ENCODE results near the gene PRH2.

The PRH2 gene

DNA sequence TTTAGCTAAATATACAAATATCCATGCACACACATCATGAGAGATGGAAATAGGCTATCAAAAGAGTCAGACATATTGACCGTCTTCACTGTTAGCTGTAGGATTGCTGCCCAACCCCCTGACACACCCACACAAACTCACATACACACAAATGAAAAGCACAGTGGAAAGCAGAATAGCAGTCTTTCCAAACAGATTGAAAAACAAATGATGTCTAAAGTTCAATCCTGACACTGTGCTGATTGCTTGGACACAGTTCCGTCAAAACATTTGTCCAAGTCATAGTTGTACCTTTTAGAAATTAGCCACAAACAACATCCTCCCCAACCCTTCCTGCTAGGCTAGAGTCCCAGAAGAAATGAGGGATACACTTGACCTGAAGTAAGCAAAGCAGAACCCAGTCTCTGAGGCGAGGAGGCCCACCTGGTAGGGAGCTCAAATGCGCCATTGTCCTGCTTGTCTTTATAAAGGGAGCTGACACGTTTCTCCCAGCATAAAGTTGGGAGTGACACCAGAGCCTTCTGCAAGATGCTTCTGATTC lies at the start of gene PRH2:
TSS of gene PRH2 (plus strand) at position 491 of the 541 bp plus-strand sequence. CDS start at position 529, 38 bp downstream.
- Mint-ChIP-seq H3K27ac (no peak within 1 kb of the TSS), H3K4me1 (no peaks in the 10 kb centered on the region), H3K9me3 (no peaks in the 10 kb centered on the region), H3K27me3 (no peaks in the 10 kb centered on the region), H3K36me3 (peaks cover 20% of the 10 kb centered on the region), H3K4me3 (no peak within 1 kb of the TSS)
- ATAC-seq: no peak

DNA sequence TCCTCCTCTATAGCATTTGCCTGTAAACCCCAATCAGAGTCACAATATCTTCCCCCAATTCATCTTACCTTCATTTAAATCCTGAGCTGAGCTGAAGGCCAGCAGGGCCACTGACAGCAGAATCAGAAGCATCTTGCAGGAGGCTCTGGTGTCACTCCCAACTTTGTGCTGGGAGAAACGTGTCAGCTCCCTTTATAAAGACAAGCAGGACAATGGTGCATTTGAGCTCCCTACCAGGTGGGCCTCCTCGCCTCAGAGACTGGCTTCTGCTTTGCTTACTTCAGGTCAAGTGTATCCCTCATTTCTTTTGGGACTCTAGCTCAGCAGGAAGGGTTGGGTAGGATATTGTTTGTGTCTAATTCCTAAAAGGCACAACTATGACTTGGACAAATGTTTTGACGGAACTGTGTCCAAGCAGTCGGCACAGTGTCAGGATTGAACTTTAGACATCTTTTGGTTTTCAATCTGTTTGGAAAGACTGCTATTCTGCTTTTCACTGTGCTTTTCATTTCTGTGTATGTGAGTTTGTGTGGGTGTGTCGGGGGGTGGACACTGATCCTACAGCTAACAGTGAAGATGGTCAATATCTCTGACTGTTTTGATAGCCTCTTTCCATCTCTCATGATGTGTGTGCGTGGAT lies 44.8 kb upstream of the PRH2 start, which contains the start of gene PRH1:
TSS of gene PRH1 (minus strand) at position 170 of the 640 bp plus-strand sequence. CDS start at position 132, 38 bp downstream.
- Mint-ChIP-seq H3K4me3 (no peak within 1 kb of the TSS), H3K9me3 (no peaks in the 10 kb centered on the region), H3K4me1 (no peaks in the 10 kb centered on the region), H3K27ac (no peak within 1 kb of the TSS), H3K36me3 (peaks cover 37% of the 10 kb centered on the region), H3K27me3 (no peaks in the 10 kb centered on the region)
- ATAC-seq: no peak

DNA sequence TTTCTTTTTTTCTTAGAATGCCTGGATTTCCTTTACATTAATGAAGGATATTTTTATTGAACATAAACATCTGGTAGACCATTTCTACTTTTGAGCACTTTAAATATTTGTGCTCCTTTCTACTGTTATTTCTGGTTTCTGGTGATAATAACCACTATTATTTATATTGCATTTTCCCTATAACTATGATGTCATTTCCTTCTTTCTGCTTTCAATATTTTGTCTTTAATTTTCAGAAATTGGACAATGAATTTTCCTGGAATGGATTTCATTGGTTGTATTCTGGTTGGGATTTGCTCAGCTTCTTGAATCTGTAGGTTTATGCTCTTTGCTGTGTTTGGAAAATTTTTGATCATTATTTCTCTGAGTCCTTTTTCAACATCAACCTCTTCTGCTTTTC lies 39.8 kb upstream of the PRH2 start:
- Mint-ChIP-seq H3K36me3 (peaks cover 23% of the 10 kb centered on the region), H3K4me3 (no peak overlapping the region), H3K9me3 (no peaks in the 10 kb centered on the region), H3K27ac (no peak overlapping the region), H3K4me1 (no peaks in the 10 kb centered on the region), H3K27me3 (no peaks in the 10 kb centered on the region)
- no peak for ATAC-seq

DNA sequence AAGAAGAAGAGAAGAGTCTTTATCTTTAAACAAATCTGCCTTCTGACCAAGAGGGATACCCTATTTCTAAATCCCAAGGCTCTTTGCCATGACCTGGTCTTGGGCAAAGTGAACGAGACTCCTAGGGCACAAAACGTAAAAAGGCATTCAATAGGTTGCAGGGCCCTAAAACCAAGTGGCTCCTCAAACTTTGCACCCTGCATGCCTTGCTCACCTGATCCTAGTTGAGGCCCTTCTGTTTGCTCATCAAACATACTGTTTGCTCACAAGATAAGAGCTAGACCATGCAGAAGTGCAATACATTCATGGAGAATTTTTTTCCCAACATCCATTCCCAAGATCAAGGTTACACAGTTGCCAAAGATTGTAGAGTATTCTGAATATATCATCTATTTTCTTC lies 37.1 kb upstream of the PRH2 start:
- Mint-ChIP-seq H3K9me3 (no peaks in the 10 kb centered on the region), H3K27ac (no peak overlapping the region), H3K27me3 (no peaks in the 10 kb centered on the region), H3K36me3 (peaks cover 30% of the 10 kb centered on the region), H3K4me3 (no peak overlapping the region), H3K4me1 (no peaks in the 10 kb centered on the region)
- no peak for ATAC-seq

DNA sequence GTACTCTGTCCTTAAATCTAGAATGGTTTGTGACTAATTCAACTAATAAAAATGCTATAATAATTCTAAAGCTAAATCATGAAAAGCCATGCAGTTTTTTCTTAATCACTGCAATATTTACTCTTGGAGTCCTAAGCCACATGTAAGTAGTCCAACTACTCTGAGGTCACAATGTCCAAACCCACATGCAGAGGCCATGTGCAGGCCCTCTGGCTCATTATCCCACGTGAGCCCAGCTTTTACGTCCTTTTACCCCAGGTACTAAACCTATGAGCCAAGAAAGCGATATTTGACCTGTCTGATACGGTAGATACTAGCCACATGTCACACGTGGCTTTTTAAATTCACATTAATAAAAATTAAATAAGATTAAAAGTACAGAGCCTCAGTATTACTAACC lies 32.2 kb upstream of the PRH2 start:
- no peak overlapping the region for H3K4me3 Mint-ChIP-seq
- no peak overlapping the region for H3K27ac Mint-ChIP-seq
- peaks cover 44% of the 10 kb centered on the region for H3K36me3 Mint-ChIP-seq

DNA sequence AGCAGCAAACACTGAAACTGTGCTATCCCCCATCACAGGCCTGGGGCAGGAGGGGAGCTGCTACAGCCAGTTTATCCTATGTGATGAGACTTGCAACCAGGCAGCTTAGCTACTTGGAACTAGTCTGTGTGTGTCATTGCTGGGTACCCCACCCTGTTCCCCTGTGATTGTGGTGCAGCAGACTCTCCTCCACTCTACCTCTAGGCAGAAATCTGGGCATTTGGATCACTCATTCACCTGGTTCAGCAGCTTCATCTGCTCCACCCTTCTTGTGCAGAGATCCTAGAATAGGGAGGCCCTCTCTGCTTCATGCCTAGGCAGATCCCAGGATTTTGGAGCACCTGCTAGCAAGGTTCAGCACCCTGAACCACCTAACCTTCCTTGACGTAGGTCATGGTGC lies 28.5 kb upstream of the PRH2 start:
- H3K36me3 Mint-ChIP-seq: peaks cover 55% of the 10 kb centered on the region
- H3K27me3 Mint-ChIP-seq: no peaks in the 10 kb centered on the region
- H3K4me3 Mint-ChIP-seq: no peak overlapping the region
- H3K27ac Mint-ChIP-seq: no peak overlapping the region
- no peaks in the 10 kb centered on the region for H3K4me1 Mint-ChIP-seq
- no peak for ATAC-seq
- H3K9me3 Mint-ChIP-seq: peaks cover 13% of the 10 kb centered on the region

More for the DNA sequence above, 32.2 kb upstream of the PRH2 start:
- Mint-ChIP-seq H3K9me3 (peaks cover 2% of the 10 kb centered on the region), H3K4me1 (no peaks in the 10 kb centered on the region), H3K27me3 (no peaks in the 10 kb centered on the region)
- ATAC-seq: no peak

DNA sequence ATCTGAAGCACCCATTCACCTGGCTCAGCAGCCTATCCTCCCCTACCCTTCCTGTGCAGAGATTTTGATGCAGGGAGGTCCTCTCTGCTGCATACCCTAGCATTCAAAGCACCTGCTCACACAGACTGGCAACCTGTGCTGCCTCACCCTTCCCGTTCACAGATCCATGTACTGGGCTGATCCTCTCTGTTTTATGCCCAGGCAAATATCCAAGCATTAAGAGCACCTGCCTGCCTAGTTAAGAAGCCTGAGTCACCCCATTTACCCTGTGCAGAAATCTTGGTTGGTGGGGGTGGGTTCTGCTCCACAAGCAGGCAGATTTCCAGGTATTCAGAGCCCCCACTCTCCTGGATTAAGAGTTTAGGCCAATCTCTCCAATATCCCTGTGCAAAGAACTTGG lies 28.1 kb upstream of the PRH2 start:
- Mint-ChIP-seq H3K9me3 (peaks cover 13% of the 10 kb centered on the region), H3K27ac (no peak overlapping the region), H3K4me1 (no peaks in the 10 kb centered on the region), H3K4me3 (no peak overlapping the region), H3K27me3 (no peaks in the 10 kb centered on the region), H3K36me3 (peaks cover 55% of the 10 kb centered on the region)
- ATAC-seq: no peak

DNA sequence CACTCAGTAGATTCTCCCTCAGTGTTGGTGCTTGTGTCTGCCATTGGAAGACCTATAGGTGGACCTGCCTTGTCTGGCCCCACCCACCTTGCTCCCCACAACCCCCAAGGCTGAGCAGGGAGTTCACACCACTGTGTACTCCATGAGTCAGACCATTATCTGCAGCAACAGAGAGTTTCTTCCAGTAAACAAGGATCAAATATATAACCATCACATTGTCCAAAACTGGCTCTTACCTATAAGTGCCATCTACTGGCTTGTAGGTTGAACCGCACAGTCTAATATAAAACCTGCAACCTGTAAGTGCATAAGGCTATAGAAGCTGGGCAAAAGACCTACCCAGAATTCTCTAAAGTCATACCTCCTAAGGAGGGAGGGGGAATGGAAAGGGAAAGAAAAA lies 27.6 kb upstream of the PRH2 start:
- Mint-ChIP-seq H3K27me3 (no peaks in the 10 kb centered on the region), H3K36me3 (peaks cover 55% of the 10 kb centered on the region), H3K4me1 (no peaks in the 10 kb centered on the region), H3K4me3 (no peak overlapping the region), H3K9me3 (peaks cover 13% of the 10 kb centered on the region), H3K27ac (no peak overlapping the region)
- no peak for ATAC-seq

DNA sequence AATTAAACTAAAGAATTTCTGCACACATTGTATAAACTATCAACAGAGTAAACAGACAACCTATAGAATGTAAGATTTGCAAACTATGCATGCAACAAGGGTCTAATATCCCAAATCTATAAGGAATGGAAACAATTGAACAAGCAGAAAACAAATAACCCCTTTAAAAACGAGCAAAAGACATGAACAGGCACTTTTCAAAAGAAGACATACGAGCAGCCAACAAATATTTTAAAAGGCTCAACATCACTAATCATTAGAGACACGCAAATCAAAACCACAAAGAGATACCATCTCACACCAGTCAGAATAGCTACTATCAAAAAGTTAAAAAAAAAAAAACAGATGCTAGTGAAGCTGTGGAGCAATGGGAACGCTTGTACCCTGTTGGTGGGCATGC lies 24.4 kb upstream of the PRH2 start:
- Mint-ChIP-seq H3K4me1 (no peaks in the 10 kb centered on the region), H3K27ac (no peak overlapping the region), H3K27me3 (no peaks in the 10 kb centered on the region), H3K4me3 (no peak overlapping the region), H3K9me3 (peaks cover 10% of the 10 kb centered on the region), H3K36me3 (peaks cover 53% of the 10 kb centered on the region)
- no peak for ATAC-seq

DNA sequence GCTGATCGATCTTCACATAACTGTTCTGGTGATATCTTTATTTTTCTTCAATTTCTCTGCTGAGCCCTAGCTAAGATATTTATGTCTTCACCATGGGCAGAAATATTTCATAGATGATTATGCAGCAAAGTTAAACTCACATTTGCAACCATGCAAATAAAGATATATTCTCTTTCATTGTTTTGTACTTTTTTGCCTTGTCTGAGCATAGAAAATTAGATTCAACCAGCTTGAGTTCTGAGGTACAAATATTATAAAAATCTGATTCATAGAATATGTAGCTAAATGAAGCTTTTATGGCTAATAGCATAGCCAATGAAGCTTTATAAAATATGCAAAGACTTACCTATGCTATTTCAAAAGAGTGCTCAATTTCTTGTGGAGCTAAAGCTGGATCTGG lies 19.6 kb upstream of the PRH2 start, which contains the start of gene TAS2R13:
TSS of gene TAS2R13 (minus strand) at position 101 of the 400 bp plus-strand sequence. CDS start 264 bp downstream, outside the sequence.
- Mint-ChIP-seq H3K4me1 (no peaks in the 10 kb centered on the region), H3K27me3 (no peaks in the 10 kb centered on the region), H3K27ac (no peak within 1 kb of the TSS), H3K36me3 (peaks cover 22% of the 10 kb centered on the region), H3K4me3 (no peak within 1 kb of the TSS), H3K9me3 (peaks cover 8% of the 10 kb centered on the region)
- no peak for ATAC-seq

DNA sequence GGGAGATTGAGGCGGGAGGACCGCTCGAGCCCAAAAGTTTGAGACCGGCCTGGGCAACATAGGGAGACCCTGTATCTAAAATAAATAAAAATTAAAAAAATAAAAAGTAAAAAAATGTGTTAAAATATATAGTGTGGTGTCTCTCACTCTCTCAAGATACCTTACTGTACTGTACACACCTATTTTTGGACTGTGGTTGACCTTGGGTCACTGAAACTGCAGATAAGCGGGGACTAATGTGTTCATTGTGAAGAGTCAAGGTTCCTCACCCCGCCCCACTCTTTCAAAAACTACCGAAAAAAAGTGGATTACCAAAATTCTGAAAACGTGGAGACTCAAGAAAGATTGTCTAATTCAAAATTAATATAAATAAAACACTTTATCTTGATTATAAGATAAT lies 18.7 kb upstream of the PRH2 start:
- no peak for ATAC-seq
- no peaks in the 10 kb centered on the region for H3K27me3 Mint-ChIP-seq

DNA sequence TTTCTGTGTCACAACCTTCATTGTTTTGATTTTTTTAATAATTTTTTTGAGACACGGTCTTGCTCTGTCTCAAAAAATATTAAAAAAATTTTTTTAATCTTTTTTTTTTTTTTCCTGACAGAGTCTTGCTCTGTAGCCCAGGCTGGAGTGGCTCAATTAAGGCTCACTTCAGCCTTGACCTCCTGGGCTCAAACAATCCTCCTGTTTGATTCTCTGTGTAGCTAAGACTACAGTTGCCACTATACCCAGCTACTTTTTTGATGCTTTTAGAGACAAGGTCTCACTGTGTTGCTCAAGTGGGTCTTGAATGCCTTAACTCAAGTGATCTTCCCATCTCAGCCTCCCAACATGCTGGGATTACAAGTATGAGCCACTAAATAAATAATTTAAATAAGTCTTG lies 9.2 kb upstream of the PRH2 start:
- H3K36me3 Mint-ChIP-seq: peaks cover 4% of the 10 kb centered on the region

More for the DNA sequence above, 18.7 kb upstream of the PRH2 start:
- H3K36me3 Mint-ChIP-seq: peaks cover 13% of the 10 kb centered on the region
- H3K9me3 Mint-ChIP-seq: peaks cover under 1% of the 10 kb centered on the region
- H3K27ac Mint-ChIP-seq: no peak overlapping the region
- H3K4me1 Mint-ChIP-seq: no peaks in the 10 kb centered on the region
- H3K4me3 Mint-ChIP-seq: no peak overlapping the region

DNA sequence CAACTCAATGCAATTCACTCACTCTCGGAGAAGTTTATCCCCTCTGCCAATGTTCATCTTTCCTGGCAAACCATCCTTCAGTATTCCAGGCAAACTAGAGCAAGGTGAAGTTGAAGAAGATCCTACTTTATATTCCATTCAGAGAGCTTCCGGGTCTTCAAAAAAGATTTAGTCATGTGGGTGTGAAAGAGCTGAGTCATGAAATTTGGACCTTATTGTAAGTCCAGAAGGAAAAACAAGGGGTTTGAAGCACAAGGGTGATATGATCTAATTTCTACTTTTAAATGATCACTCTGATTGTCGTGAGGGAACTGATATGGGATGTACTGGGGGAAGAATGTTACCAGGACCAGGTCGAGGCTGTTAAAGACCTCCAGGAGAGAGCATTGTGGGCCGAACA lies 2.8 kb upstream of the PRH2 start:
- ATAC-seq: no peak
- H3K27ac Mint-ChIP-seq: no peak overlapping the region
- H3K4me1 Mint-ChIP-seq: no peaks in the 10 kb centered on the region
- no peaks in the 10 kb centered on the region for H3K9me3 Mint-ChIP-seq
- peaks cover 20% of the 10 kb centered on the region for H3K36me3 Mint-ChIP-seq
- no peaks in the 10 kb centered on the region for H3K27me3 Mint-ChIP-seq
- no peak overlapping the region for H3K4me3 Mint-ChIP-seq

More for the DNA sequence above, 9.2 kb upstream of the PRH2 start:
- H3K27ac Mint-ChIP-seq: no peak overlapping the region
- no peak for ATAC-seq
- no peak overlapping the region for H3K4me3 Mint-ChIP-seq
- no peaks in the 10 kb centered on the region for H3K27me3 Mint-ChIP-seq
- no peaks in the 10 kb centered on the region for H3K4me1 Mint-ChIP-seq
- H3K9me3 Mint-ChIP-seq: no peaks in the 10 kb centered on the region

DNA sequence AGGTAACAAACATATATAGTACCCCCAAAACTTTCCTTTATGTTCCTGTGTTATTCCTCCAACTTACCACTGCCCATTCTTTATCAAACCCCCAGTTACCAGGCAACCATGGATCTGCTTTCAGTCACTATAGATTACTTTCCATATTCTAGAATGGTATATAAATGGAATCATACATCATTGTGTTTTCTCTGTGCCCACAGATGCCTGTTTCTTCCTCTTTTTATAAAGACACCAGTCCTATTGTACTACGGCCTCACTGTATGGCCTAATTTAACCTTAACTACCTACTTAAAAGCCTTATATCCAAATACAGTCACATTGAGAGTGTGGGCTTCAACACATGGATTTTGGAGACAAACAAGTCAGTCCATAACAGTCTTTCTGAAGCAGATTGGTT lies 7.5 kb downstream of the PRH2 start:
- Mint-ChIP-seq H3K9me3 (no peaks in the 10 kb centered on the region), H3K27me3 (no peaks in the 10 kb centered on the region), H3K36me3 (no peaks in the 10 kb centered on the region), H3K27ac (no peak overlapping the region), H3K4me1 (no peaks in the 10 kb centered on the region), H3K4me3 (no peak overlapping the region)
- no peak for ATAC-seq

DNA sequence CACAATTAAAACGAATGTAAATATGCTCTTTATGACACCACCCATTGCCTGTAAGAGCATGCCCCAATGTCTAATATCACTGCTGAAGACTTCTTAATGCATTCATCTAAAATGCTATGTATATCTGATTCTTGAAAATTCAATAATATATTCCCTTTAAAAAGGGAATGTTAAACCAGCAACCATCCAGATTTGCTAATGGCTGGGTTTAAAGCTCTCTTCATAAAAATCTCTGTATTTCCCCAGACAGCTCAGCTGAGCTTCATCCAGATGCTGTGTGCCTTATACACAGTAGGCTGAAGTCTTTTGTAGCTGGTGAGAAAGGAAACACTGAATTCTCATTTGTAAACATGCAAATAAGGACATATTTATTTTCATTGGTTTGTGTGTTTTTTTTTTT lies 10.1 kb downstream of the PRH2 start, which contains the start of gene TAS2R14:
TSS of gene TAS2R14 (minus strand) at position 101 of the 400 bp plus-strand sequence. CDS start at position 45, 56 bp downstream.
- H3K4me1 Mint-ChIP-seq: peaks cover 6% of the 10 kb centered on the region
- H3K27me3 Mint-ChIP-seq: no peaks in the 10 kb centered on the region
- H3K4me3 Mint-ChIP-seq: no peak within 1 kb of the TSS
- no peaks in the 10 kb centered on the region for H3K36me3 Mint-ChIP-seq
- no peak for ATAC-seq
- no peaks in the 10 kb centered on the region for H3K9me3 Mint-ChIP-seq
- no peak within 1 kb of the TSS for H3K27ac Mint-ChIP-seq

DNA sequence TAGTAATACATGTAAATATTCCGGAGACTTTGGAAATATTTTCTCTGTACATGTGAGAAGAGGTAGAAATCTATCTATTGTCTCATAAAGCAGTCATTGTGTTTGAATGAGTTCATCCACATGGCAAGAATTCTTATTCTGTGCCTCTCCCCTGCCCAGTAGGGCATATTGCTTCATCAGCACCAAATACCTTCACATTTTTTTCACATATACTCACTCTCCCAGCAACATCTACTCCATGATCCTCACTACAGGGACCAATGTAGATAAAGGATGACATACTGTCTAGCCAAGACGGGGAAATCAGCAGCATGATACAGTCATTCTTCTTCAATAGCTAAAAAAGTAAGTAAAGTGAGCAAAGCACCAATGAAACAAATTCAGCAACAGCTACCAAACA lies 11.4 kb downstream of the PRH2 start:
- Mint-ChIP-seq H3K36me3 (no peaks in the 10 kb centered on the region), H3K27me3 (no peaks in the 10 kb centered on the region), H3K4me1 (peaks cover 6% of the 10 kb centered on the region), H3K27ac (no peak overlapping the region), H3K4me3 (no peak overlapping the region), H3K9me3 (no peaks in the 10 kb centered on the region)
- no peak for ATAC-seq
